GM12865 (cell line): Measurements from ENCODE around the gene PHF1.
A peak's percentile ranks its signal among the peaks of the same experiment; 100 is the strongest.

Source experiments
- DNase-seq: peaks from one replicate; pipeline ENCODE4 v3.0.0; 2010; ENCODE audit warnings: low read depth
- H3K4me3 ChIP-seq: 2 replicates; pipeline ENCODE4 v1.5.1; 2011; ENCODE audit warnings: mild to moderate bottlenecking, low read depth, low read length, control low read depth
- CTCF ChIP-seq: IDR thresholded peaks from 2 replicates; pipeline ENCODE4 v1.5.1; 2011; ENCODE audit warnings: low read length, control low read depth, low read depth, inconsistent platforms; ENCODE audit not compliant: insufficient read depth; ENCODE audit errors: missing control alignments

The PHF1 gene

GRCh38 chr6:33455051-33455450 is 44.2 kb downstream of the PHF1 start:
- TF ChIP-seq CTCF = no peak
- peak overlapping the region; percentile 90 for H3K4me3 ChIP-seq
- no peak for DNase-seq

GRCh38 chr6:33456156-33456555 is 45.3 kb downstream of the PHF1 start:
- no peak overlapping the region for H3K4me3 ChIP-seq
- TF ChIP-seq CTCF = no peak
- DNase-seq = no peak

GRCh38 chr6:33458676-33459075 is 47.9 kb downstream of the PHF1 start:
- TF ChIP-seq CTCF = no peak
- DNase-seq = no peak

GRCh38 chr6:33459226-33459625 is 48.4 kb downstream of the PHF1 start:
- TF ChIP-seq CTCF = no peak
- no peak for DNase-seq

More at GRCh38 chr6:33458676-33459075, 47.9 kb downstream of the PHF1 start:
- H3K4me3 ChIP-seq = no peak overlapping the region

More at GRCh38 chr6:33459226-33459625, 48.4 kb downstream of the PHF1 start:
- no peak overlapping the region for H3K4me3 ChIP-seq
